Skeletal muscle satellite cell (primary cell): ENCODE measurements around the gene DDX31.

ENCODE experiments used
- H3K27me3 ChIP-seq: 2 replicates; pipeline ENCODE4 v1.7.0; 2013; ENCODE audit warnings: low read length; ENCODE audit not compliant: control insufficient read depth, insufficient read depth
- H3K36me3 ChIP-seq: 2 replicates; pipeline ENCODE4 v1.7.0; 2013; ENCODE audit warnings: mild to moderate bottlenecking, control low read depth, low read length; ENCODE audit not compliant: insufficient read depth
- H3K4me1 ChIP-seq: 2 replicates; pipeline ENCODE4 v1.7.0; 2013; ENCODE audit warnings: low read length; ENCODE audit not compliant: control insufficient read depth, insufficient read depth
- H3K4me2 ChIP-seq: 2 replicates; pipeline ENCODE4 v1.7.0; 2013; ENCODE audit warnings: mild to moderate bottlenecking, low read length
- H3K4me3 ChIP-seq: 2 replicates; pipeline ENCODE4 v1.7.0; 2013; ENCODE audit warnings: low read length
- H3K9ac ChIP-seq: 2 replicates; pipeline ENCODE4 v1.7.0; 2013; ENCODE audit warnings: mild to moderate bottlenecking, low read depth, low read length, moderate library complexity
- H3K9me3 ChIP-seq: replicated peaks from 2 replicates; pipeline ENCODE4 v1.7.0; 2013; ENCODE audit warnings: mild to moderate bottlenecking, control low read depth, low read length

DDX31 gene

DNA sequence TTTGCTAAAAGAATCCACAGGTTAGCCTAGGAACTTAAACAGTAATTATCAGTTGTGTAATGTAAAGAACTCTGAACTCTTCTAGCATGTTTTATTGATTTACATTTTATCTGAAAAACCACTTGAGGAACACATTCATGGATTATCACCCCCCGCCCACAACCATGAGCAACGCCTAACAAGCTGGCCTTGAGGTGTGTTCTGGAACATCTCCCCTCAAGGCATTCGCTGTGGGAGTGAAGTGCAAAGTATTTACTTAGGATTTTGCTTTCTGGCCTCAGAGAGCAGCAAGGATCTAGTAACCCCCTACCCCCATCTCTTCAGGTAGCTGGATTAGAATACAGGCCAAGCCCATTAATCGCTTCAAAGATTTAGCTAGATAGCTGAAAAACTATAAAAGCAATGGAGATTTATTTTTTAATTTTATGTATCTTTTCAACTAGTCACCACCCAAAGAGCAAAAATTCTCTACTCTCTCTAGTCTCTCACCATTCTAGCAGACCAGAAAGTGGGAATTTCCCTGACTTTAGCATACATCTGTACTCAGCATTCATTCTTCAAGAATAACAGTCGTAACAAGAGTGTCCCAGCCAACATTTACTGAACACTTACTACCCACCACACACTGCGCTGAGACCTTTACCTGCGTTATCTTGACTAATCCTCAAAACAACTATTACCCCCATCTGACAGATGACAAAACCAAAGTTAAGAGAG, 37.2 kb downstream of the DDX31 start:
- peaks cover 43% of the 10 kb centered on the region for H3K36me3 ChIP-seq
- no peak overlapping the region for H3K4me2 ChIP-seq
- no peaks in the 10 kb centered on the region for H3K9me3 ChIP-seq
- peaks cover 14% of the 10 kb centered on the region for H3K4me1 ChIP-seq
- H3K27me3 ChIP-seq, result no peaks in the 10 kb centered on the region
- no peak overlapping the region for H3K4me3 ChIP-seq
- H3K9ac ChIP-seq, result no peak overlapping the region

DNA sequence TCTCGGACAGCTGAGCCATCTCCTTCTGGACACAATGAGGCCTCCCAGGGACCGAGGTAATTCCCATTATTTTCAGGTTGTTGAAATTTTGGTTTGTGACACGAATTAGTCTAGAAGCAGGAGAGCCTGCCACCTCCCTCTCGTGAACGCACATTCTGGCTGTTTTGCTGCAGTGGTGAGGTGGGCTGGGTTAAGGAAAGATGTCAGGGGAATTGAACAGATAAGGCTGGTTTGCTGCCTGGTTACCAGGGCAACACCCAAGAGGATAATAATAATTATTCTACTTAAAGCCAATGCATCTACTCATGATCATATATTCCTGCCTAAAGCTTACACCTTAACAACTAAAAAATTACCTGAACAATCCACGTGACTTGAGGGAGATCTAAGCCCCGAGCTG, 38.1 kb downstream of the DDX31 start:
- Histone ChIP-seq H3K4me3 (no peak overlapping the region), H3K4me1 (peaks cover 14% of the 10 kb centered on the region), H3K4me2 (peak overlapping the region; percentile 11), H3K9ac (no peak overlapping the region), H3K9me3 (no peaks in the 10 kb centered on the region), H3K36me3 (peaks cover 34% of the 10 kb centered on the region), H3K27me3 (no peaks in the 10 kb centered on the region)

DNA sequence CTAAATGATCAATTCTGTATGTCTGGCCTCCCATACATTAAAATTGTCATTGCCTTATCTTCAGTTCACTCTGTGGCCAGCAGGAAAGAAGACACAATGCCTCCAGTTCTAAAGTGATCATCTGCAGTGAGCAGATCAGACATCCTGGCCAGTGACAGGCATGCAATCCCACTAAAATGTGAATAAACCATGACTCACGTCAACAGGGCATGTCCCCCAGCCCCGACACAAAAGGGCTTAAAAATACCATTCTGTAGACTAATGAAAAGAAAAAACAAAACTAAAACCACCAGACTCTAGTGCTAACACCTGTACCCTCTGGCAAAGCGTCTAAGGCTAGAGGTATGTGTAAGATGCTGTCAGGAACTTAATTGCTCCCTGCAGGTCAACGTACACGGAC, 38.5 kb downstream of the DDX31 start:
- Histone ChIP-seq H3K36me3 (peaks cover 31% of the 10 kb centered on the region), H3K9ac (no peak overlapping the region), H3K9me3 (no peaks in the 10 kb centered on the region), H3K4me1 (peaks cover 14% of the 10 kb centered on the region), H3K27me3 (no peaks in the 10 kb centered on the region), H3K4me2 (peak overlapping the region; percentile 11), H3K4me3 (no peak overlapping the region)

DNA sequence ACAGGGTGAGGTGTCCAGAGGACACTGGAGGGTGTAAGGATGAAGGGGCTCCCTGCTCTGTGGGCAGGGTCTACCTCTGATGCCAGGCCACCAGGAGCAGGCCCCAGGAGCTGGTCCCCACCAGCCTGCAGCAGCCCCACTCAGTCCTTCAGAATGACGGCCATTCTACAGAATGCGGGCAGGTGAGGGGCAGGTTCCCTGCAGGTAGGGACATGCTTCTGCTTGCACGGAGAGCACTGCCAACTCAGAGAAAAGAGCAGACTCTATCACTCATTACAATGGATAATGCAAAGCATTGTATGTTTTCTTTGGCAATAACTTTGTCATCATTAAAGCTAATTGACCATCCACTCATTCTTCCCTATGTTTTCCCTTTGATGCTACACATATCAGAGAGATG, 39.0 kb downstream of the DDX31 start:
- no peaks in the 10 kb centered on the region for H3K27me3 ChIP-seq
- H3K9me3 ChIP-seq, result no peaks in the 10 kb centered on the region
- peaks cover 14% of the 10 kb centered on the region for H3K4me1 ChIP-seq
- H3K36me3 ChIP-seq, result peaks cover 31% of the 10 kb centered on the region
- no peak overlapping the region for H3K4me2 ChIP-seq
- no peak overlapping the region for H3K4me3 ChIP-seq
- H3K9ac ChIP-seq, result no peak overlapping the region

DNA sequence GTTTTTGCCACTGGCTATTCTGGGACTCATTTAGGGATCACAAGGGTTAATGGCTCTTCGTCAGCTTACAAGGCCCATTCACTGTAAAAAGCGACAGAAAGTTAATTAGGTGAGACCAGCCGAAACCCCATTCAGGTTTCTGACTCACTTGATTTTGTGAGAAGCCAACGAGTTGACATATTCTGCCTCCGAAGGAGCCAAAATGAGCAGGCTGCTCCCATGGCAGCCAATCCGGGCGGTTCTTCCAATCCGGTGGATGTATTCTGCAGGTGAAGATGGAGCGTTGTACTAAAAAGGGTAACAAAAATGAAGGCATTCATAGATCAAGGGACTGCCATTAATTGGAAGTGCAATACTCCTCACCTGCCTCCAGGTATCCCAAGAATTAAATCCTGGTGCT, 39.7 kb downstream of the DDX31 start:
- Histone ChIP-seq H3K27me3 (no peaks in the 10 kb centered on the region), H3K4me2 (no peak overlapping the region), H3K4me3 (no peak overlapping the region), H3K36me3 (peaks cover 36% of the 10 kb centered on the region), H3K9me3 (no peaks in the 10 kb centered on the region), H3K4me1 (peaks cover 14% of the 10 kb centered on the region), H3K9ac (no peak overlapping the region)

DNA sequence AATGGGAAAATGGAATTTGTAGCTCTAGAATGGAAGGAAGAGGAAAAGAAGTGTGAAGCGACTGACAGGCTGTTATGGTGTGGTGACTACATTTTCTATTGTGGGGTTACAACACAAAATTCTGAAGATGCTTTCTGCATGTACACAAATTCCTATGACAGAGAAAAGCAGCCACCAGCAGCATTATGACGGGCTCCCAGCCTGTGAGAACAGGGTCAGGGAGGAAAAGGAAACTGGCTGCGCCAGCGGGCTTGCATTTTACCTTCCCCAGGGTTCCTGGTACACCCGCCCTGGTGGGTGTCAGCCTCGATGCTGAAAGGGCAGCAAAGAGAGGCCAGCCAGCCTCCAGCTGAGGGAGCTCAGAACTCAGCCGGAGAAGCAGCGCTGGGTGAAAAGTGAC, 41.0 kb downstream of the DDX31 start:
- Histone ChIP-seq H3K36me3 (peaks cover 38% of the 10 kb centered on the region), H3K9ac (no peak overlapping the region), H3K4me3 (no peak overlapping the region), H3K4me1 (peaks cover 14% of the 10 kb centered on the region), H3K9me3 (no peaks in the 10 kb centered on the region), H3K27me3 (no peaks in the 10 kb centered on the region), H3K4me2 (no peak overlapping the region)

DNA sequence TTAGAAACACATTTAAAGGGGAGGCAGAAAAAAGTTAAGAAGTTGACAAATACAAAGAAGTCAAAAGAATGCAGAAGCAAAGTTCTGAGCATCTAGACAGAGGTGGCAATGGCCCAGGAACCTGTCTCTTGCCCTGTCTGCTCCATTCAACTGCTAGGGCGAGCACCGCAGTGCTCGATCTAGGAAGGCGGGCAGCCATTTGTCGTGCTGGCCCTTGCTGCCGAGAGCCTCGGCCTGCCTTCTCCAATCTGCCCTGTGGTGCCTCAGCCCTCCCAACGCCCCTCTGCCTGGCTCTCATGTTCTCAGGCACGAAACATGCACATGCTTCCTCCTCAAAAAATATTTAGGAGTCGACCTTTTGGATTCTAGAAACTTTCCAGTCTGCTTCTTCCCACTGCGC, 42.2 kb downstream of the DDX31 start:
- Histone ChIP-seq H3K9ac (no peak overlapping the region), H3K27me3 (no peaks in the 10 kb centered on the region), H3K4me1 (peaks cover 14% of the 10 kb centered on the region), H3K9me3 (no peaks in the 10 kb centered on the region), H3K4me2 (no peak overlapping the region), H3K4me3 (no peak overlapping the region), H3K36me3 (peaks cover 40% of the 10 kb centered on the region)

DNA sequence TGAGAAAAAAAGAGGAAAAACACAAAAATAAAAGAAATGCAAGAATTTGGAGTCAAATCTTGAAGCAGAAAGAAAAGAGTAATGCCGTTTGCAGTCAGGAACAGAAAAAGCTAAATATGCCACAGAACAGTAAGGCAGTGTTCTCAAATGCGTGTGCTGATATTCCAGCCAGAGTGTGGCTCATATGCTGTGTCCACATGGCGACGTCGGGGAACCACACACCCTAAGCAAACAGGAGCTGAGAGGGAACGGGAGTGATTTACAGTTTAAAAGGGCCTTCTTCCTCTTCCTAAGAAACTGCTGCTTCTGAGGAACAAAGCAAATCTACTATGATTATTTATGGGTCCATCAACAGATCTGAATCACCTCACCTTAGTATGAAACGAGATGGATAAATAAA, 42.7 kb downstream of the DDX31 start:
- no peak overlapping the region for H3K4me3 ChIP-seq
- H3K9me3 ChIP-seq, result no peaks in the 10 kb centered on the region
- no peak overlapping the region for H3K9ac ChIP-seq
- peaks cover 40% of the 10 kb centered on the region for H3K36me3 ChIP-seq
- peaks cover 14% of the 10 kb centered on the region for H3K4me1 ChIP-seq
- no peaks in the 10 kb centered on the region for H3K27me3 ChIP-seq
- H3K4me2 ChIP-seq, result no peak overlapping the region

DNA sequence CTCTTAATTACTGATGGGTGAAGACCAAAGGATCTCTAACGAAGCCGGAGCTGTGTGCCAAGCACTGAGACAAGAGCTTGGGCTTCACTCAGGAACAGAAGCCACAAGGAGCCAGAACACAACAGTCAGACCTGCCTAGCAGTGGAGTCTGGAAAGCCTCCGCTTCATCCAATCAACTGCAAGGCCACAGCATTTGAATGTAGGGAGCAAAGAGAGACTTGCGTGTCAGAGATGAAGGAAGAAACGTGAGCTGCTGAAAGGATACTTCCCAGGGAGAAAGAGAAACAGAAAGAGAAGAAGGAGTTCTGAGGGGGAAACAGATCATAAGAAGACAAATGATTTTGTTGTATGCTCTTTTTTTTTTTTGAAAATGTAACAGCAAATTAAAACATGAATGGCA, 43.5 kb downstream of the DDX31 start:
- H3K36me3 ChIP-seq, result peaks cover 44% of the 10 kb centered on the region
- no peaks in the 10 kb centered on the region for H3K9me3 ChIP-seq
- H3K4me3 ChIP-seq, result no peak overlapping the region
- H3K4me1 ChIP-seq, result peaks cover 7% of the 10 kb centered on the region
- no peaks in the 10 kb centered on the region for H3K27me3 ChIP-seq
- H3K9ac ChIP-seq, result no peak overlapping the region
- H3K4me2 ChIP-seq, result no peak overlapping the region

DNA sequence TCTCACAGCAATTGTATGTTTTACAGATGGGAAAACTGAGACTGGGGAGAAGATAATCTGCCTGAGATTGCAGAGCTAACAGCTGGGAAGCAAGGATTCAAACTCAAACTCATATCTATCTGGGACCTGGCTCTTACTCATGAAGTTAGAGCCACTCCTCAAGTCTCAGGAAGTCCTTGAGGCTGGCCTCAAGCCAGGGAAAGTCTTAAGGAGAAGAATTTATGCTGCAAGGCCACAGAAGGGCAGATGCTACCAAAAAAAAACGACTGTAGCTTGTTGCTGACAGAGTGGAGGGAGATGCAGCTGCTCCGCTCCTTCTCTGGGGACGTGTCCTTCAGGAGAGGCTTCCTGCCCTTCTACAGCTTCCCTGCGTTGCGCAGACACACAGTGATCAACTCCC, 47.6 kb downstream of the DDX31 start:
- Histone ChIP-seq H3K36me3 (peaks cover 38% of the 10 kb centered on the region), H3K9me3 (no peaks in the 10 kb centered on the region), H3K4me1 (no peaks in the 10 kb centered on the region), H3K4me2 (no peak overlapping the region), H3K27me3 (no peaks in the 10 kb centered on the region), H3K4me3 (no peak overlapping the region), H3K9ac (no peak overlapping the region)

DNA sequence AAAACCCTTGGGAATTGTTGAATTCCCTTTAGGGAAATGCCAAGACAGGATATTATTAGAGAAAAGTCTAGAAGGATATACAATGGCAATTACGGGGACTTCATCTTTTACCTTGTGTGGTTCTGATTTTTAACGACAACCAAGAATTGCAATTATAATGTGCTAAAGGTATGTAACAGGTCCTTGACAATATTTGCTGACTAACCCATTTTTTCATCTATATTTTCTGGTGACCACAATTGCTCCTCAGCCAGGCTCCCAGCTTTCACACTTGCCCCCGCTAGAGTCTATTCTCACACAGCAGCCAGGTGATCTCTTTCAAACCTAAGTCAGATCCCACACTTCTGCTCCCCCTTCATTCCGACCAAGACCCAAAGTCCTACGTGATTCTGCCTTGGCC, 53.1 kb downstream of the DDX31 start:
- H3K9ac ChIP-seq, result no peak overlapping the region
- H3K4me3 ChIP-seq, result no peak overlapping the region
- H3K4me1 ChIP-seq, result no peaks in the 10 kb centered on the region
- H3K27me3 ChIP-seq, result no peaks in the 10 kb centered on the region
- H3K4me2 ChIP-seq, result no peak overlapping the region
- H3K36me3 ChIP-seq, result peaks cover 64% of the 10 kb centered on the region
- H3K9me3 ChIP-seq, result no peaks in the 10 kb centered on the region

DNA sequence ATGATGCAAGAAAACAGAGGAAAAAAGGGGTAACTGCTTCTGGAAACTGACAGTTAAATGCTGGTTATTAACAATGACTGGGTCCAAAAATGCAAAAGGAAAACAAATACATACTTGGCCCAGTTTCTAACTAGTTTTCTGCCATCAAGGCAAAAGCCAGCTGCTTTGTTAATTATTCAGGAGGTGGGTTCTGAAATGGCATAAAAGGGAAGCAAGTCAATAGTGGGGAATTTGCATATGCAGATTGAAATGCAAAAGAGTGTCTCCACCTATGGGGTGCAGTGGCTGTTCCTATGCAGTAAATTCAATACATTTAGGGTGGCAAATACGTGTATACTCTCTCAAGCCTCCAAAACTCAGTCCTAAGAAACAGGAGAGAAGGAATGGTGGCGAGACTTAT, 54.0 kb downstream of the DDX31 start:
- no peak overlapping the region for H3K9ac ChIP-seq
- H3K4me3 ChIP-seq, result no peak overlapping the region
- no peak overlapping the region for H3K4me2 ChIP-seq
- no peaks in the 10 kb centered on the region for H3K27me3 ChIP-seq
- H3K9me3 ChIP-seq, result no peaks in the 10 kb centered on the region
- no peaks in the 10 kb centered on the region for H3K4me1 ChIP-seq
- peaks cover 68% of the 10 kb centered on the region for H3K36me3 ChIP-seq
